ENCODE measurements around the gene MLST8. TPM values are rescaled to one million over a fixed set of nuclear protein-coding genes. Genes with fewer than 3 reads are reported as not detected.
A peak's percentile ranks its signal among the peaks of the same experiment; 100 is the strongest.

The MLST8 gene
- total RNA-seq, 1 donor from 2014 or later = 38.7 TPM

- H3K4me1 Mint-ChIP-seq = peaks cover 10% of the 10 kb centered on the region
- H3K4me3 Mint-ChIP-seq = no peak overlapping the region
- no peak overlapping the region for H3K27ac Mint-ChIP-seq
- DNase-seq = no peak
- TF ChIP-seq CTCF (IDR thresholded peaks at IDR 0.05) = no peak
- H3K27me3 Mint-ChIP-seq = no peaks in the 10 kb centered on the region
- CTCF ChIA-PET = no interaction called here
- H3K9me3 Mint-ChIP-seq = no peaks in the 10 kb centered on the region
- ATAC-seq (ENCODE audit: low read depth) = no peak
- peaks cover 36% of the 10 kb centered on the region for H3K36me3 Mint-ChIP-seq (ENCODE audit: low read depth)
- POLR2A ChIA-PET = interaction anchor here (1.4 kb wide), 1 partner anchor 91 kb away, joined by 4 read pairs; the partner anchor contains the start of gene TRAF7
- intact Hi-C loops (cut with micrococcal nuclease) = no loop called here
These were observed 41.1 kb downstream of the MLST8 start for GRCh38 chr16:2246301-2246885.

- Mint-ChIP-seq H3K4me3 (peak overlapping the region; percentile 86), H3K9me3 (no peaks in the 10 kb centered on the region), H3K27ac (peak overlapping the region; percentile 87), H3K4me1 (peaks cover 35% of the 10 kb centered on the region), H3K36me3 (ENCODE audit: low read depth) (peaks cover 33% of the 10 kb centered on the region), H3K27me3 (no peaks in the 10 kb centered on the region)
- no peak for DNase-seq
- POLR2A ChIA-PET = interaction anchor here (0.5 to 4.0 kb wide), 18 partner anchors 9 to 1032 kb away, joined by 3 to 61 read pairs (median 6); partner anchors contain the start of genes CASKIN1, CCNF, E4F1 and MLST8
- CTCF ChIA-PET = interaction anchor here (1.0 to 2.7 kb wide), 11 partner anchors 19 to 357 kb away, joined by 3 to 34 read pairs (median 3); partner anchors contain the start of genes MLST8, PGP and TRAF7
- no peak for ATAC-seq (ENCODE audit: low read depth)
- intact Hi-C loops (cut with micrococcal nuclease) = loop anchor here (1.0 to 10.0 kb wide), 9 partner anchors 18 to 386 kb away; partner anchors contain the start of genes ABCA3, E4F1 and RNPS1
- TF ChIP-seq CTCF (IDR thresholded peaks at IDR 0.05) = no peak
These were observed 45.5 kb downstream of the MLST8 start for GRCh38 chr16:2250652-2251295.

- Mint-ChIP-seq H3K27ac (peak within 1 kb of the TSS; percentile 90), H3K27me3 (no peaks in the 10 kb centered on the region), H3K4me3 (peak within 1 kb of the TSS; percentile 86), H3K9me3 (no peaks in the 10 kb centered on the region), H3K36me3 (ENCODE audit: low read depth) (peaks cover 35% of the 10 kb centered on the region), H3K4me1 (peaks cover 35% of the 10 kb centered on the region)
- ChIA-PET POLR2A (interaction anchor here (0.5 to 4.0 kb wide), 26 partner anchors 10 to 909 kb away, joined by 3 to 61 read pairs (median 5); partner anchors contain the start of genes CASKIN1, E4F1, MLST8 and PGP), CTCF (interaction anchor here (0.9 to 2.7 kb wide), 13 partner anchors 15 to 356 kb away, joined by 3 to 34 read pairs (median 4); partner anchors contain the start of genes CASKIN1, MLST8, PGP and TRAF7)
- DNase-seq (peak; percentile 85), ATAC-seq (ENCODE audit: low read depth) (peak; percentile 90)
- intact Hi-C loops (cut with micrococcal nuclease) = loop anchor here (1.0 to 10.0 kb wide), 9 partner anchors 17 to 387 kb away; partner anchors contain the start of genes ABCA3, E4F1 and RNPS1
- TF ChIP-seq CTCF (IDR thresholded peaks at IDR 0.05) = no peak
These were observed 46.2 kb downstream of the MLST8 start, which contains the start of gene ECI1 for GRCh38 chr16:2251296-2252111. Gene ECI1 (minus strand): TSS chr16:2251587. CDS start chr16:2251566, 21 bp downstream.

GRCh38 chr16:2252806-2253148 lies 47.5 kb downstream of the MLST8 start:
- Mint-ChIP-seq H3K27ac (peak overlapping the region; percentile 90), H3K36me3 (ENCODE audit: low read depth) (peaks cover 46% of the 10 kb centered on the region), H3K9me3 (no peaks in the 10 kb centered on the region), H3K4me1 (peaks cover 38% of the 10 kb centered on the region), H3K27me3 (no peaks in the 10 kb centered on the region), H3K4me3 (peak overlapping the region; percentile 55)
- ATAC-seq (ENCODE audit: low read depth) = peak; percentile 19
- TF ChIP-seq CTCF (IDR thresholded peaks at IDR 0.05) = no peak
- CTCF ChIA-PET = interaction anchor here (2.7 kb wide), 1 partner anchor 58 kb away, joined by 34 read pairs; no protein-coding TSS in a partner anchor
- POLR2A ChIA-PET = interaction anchor here (0.5 to 4.0 kb wide), 8 partner anchors 14 to 848 kb away, joined by 5 to 61 read pairs (median 7); partner anchors contain the start of genes CASKIN1 and TRAF7
- intact Hi-C loops (cut with micrococcal nuclease) = loop anchor here (5.0 to 10.0 kb wide), 2 partner anchors 235 to 388 kb away; no protein-coding TSS in a partner anchor
- DNase-seq = no peak
